Measurements from ENCODE around the gene FRMPD2. TPM values are rescaled to one million over a fixed set of nuclear protein-coding genes. Genes with fewer than 3 reads are reported as not detected.

FRMPD2 gene
- total RNA-seq, 1 experiment from 2014 or later: 0.30 TPM

DNA sequence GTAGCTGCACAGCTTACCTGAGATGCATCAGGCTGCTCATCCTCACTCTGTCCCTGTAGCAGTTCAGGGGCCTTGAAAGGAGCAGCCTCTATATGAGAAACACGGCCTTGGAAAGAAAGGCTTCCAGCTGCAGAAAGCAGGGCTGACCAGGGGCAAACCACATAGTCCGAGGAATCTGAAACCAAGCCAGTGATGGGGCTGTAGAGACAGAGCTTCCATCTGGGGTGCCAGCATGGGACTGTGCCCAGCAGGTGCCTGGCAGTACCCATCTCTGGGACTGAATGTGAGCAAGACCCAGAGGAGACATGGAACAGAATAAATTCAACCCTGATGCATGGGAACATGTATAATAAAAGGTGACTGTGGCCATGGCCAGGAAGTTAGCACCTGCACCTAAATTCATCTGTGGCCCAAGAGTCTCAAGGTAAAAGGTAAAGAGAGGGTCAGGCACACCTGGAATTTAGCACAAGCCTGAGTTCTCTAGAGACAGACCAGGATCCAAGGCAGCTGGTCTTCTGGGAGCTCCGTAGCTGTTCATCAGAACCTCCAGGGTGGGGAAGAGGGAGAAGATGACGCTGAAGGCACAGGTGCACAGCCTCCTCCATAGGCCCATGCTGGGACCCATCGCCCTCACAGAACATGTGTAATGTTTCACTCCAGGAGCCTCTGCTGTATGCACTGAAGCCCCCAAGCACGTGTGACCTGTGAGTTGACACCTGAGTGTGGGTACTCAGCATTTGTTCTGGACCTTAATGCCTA lies 25.3 kb downstream of the FRMPD2 start:
- no peak overlapping the region for H3K9ac ChIP-seq (ENCODE audit: low read length)
- RAD21 ChIA-PET (ENCODE audit: low non-redundant PET in 1 of 2, low total read pairs in 2 of 2, uncharacterized antibody in 2 of 2, unreplicated experiment in 2 of 2): no interaction called here
- CTCF ChIA-PET: no interaction called here
- no peaks in the 10 kb centered on the region for H3K36me3 ChIP-seq (ENCODE audit: control insufficient read depth in 1 of 2, insufficient read depth in 2 of 2, low read length in 2 of 2)
- intact Hi-C loops (cut with micrococcal nuclease): no loop called here
- POLR2A ChIA-PET: no interaction called here
- H3K9me3 ChIP-seq (ENCODE audit: control insufficient read depth in 1 of 2, insufficient read depth in 1 of 2, low read depth in 1 of 2, low read length in 2 of 2): no peaks in the 10 kb centered on the region
- H3K4me2 ChIP-seq (ENCODE audit: low read length): no peak overlapping the region
- H3K4me1 ChIP-seq (ENCODE audit: control insufficient read depth in 1 of 2, insufficient read depth in 2 of 2, low read length in 2 of 2): peaks cover 4 to 21% of the 10 kb centered on the region in 2 experiments; a peak in 3 of 4 replicates
- no peak for TF ChIP-seq SP1 (IDR thresholded peaks at IDR 0.05; ENCODE audit: low read depth)
- no peak for TF ChIP-seq ZNF274 (IDR thresholded peaks at IDR 0.05; ENCODE audit: low read depth, low read length)
- TF ChIP-seq, protein P1, sequence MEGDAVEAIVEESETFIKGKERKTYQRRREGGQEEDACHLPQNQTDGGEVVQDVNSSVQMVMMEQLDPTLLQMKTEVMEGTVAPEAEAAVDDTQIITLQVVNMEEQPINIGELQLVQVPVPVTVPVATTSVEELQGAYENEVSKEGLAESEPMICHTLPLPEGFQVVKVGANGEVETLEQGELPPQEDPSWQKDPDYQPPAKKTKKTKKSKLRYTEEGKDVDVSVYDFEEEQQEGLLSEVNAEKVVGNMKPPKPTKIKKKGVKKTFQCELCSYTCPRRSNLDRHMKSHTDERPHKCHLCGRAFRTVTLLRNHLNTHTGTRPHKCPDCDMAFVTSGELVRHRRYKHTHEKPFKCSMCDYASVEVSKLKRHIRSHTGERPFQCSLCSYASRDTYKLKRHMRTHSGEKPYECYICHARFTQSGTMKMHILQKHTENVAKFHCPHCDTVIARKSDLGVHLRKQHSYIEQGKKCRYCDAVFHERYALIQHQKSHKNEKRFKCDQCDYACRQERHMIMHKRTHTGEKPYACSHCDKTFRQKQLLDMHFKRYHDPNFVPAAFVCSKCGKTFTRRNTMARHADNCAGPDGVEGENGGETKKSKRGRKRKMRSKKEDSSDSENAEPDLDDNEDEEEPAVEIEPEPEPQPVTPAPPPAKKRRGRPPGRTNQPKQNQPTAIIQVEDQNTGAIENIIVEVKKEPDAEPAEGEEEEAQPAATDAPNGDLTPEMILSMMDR (IDR thresholded peaks at IDR 0.05 in 2 of 3, conservative IDR thresholded peaks at IDR 0.05 in 1 of 3; ENCODE audit: borderline replicate concordance in 1 of 3, insufficient read depth in 1 of 3, low read depth in 2 of 3, low read length in 2 of 3): no peak
- H3K27me3 ChIP-seq (ENCODE audit: insufficient read depth, low read length): no peaks in the 10 kb centered on the region
- no TSS peak for BruUV-seq (replicated peaks)
- no peak overlapping the region for H3K27ac ChIP-seq (ENCODE audit: low read depth, low read length)
- H4K20me1 ChIP-seq (ENCODE audit: insufficient read depth): no peaks in the 10 kb centered on the region
- DNase-seq (ENCODE audit: low read depth, low spot score) (no peak), ATAC-seq (no peak)
- H3K79me2 ChIP-seq (ENCODE audit: insufficient read depth, low read length): no peaks in the 10 kb centered on the region
- H3K4me3 ChIP-seq (replicated peaks in 1 of 2; ENCODE audit: low read depth in 1 of 2, low read length in 2 of 2): no peak overlapping the region
- no peak overlapping the region for H2AFZ ChIP-seq (ENCODE audit: low read depth, low read length, poor library complexity, severe bottlenecking)
- H3K9me2 ChIP-seq (ENCODE audit: insufficient read depth): no peaks in the 10 kb centered on the region

- ATAC-seq (no peak), DNase-seq (ENCODE audit: low read depth, low spot score) (no peak)
- Histone ChIP-seq H3K36me3 (ENCODE audit: control insufficient read depth in 1 of 2, insufficient read depth in 2 of 2, low read length in 2 of 2) (no peaks in the 10 kb centered on the region), H3K27me3 (ENCODE audit: insufficient read depth, low read length) (no peaks in the 10 kb centered on the region), H3K79me2 (ENCODE audit: insufficient read depth, low read length) (no peaks in the 10 kb centered on the region), H3K9me3 (ENCODE audit: control insufficient read depth in 1 of 2, insufficient read depth in 1 of 2, low read depth in 1 of 2, low read length in 2 of 2) (no peaks in the 10 kb centered on the region), H3K27ac (ENCODE audit: low read depth, low read length) (no peak overlapping the region), H3K4me3 (replicated peaks in 1 of 2; ENCODE audit: low read depth in 1 of 2, low read length in 2 of 2) (no peak overlapping the region), H3K9me2 (ENCODE audit: insufficient read depth) (no peaks in the 10 kb centered on the region), H4K20me1 (ENCODE audit: insufficient read depth) (no peaks in the 10 kb centered on the region), H3K4me2 (ENCODE audit: low read length) (no peak overlapping the region), H3K4me1 (ENCODE audit: control insufficient read depth in 1 of 2, insufficient read depth in 2 of 2, low read length in 2 of 2) (peaks cover 4 to 13% of the 10 kb centered on the region in 2 experiments; a peak in 2 of 4 replicates), H3K9ac (ENCODE audit: low read length) (no peak overlapping the region), H2AFZ (ENCODE audit: low read depth, low read length, poor library complexity, severe bottlenecking) (no peak overlapping the region)
- BruUV-seq (replicated peaks): no TSS peak
- intact Hi-C loops (cut with micrococcal nuclease): no loop called here
- TF ChIP-seq YY1 (IDR thresholded peaks at IDR 0.05; ENCODE audit: extremely low read depth, insufficient replicate concordance, low read depth, low read length): no peak
- no peak for TF ChIP-seq SRF (IDR thresholded peaks at IDR 0.05; ENCODE audit: low read depth)
- no peak for TF ChIP-seq REST (IDR thresholded peaks at IDR 0.05; ENCODE audit: low read depth)
- TF ChIP-seq CBX3 (IDR thresholded peaks at IDR 0.05; ENCODE audit: low read depth): no peak
- CTCF ChIA-PET: no interaction called here
- POLR2A ChIA-PET: no interaction called here
- RAD21 ChIA-PET (ENCODE audit: low non-redundant PET in 1 of 2, low total read pairs in 2 of 2, uncharacterized antibody in 2 of 2, unreplicated experiment in 2 of 2): no interaction called here
Observed at GRCh38 chr10:48248462-48248861, 26.0 kb downstream of the FRMPD2 start.
